Suppressor macrophage treated with lipopolysaccharide for 1 hour (primary cell): ENCODE data around the gene TMCO4.
A peak's percentile ranks its signal among the peaks of the same experiment; 100 is the strongest.
"Not testable (repeated sequence)": the region's sequence is repeated elsewhere in the genome, so short reads cannot be mapped to it uniquely, and the experiment has no call there.

Source experiments
- DNase-seq, 3 donors: peaks; one replicate each; pipeline ENCODE4 v3.0.0-alpha.2; 2020 to 2022

Gene TMCO4

GRCh38 chr1:19799230-19800075 is at the start of gene TMCO4:
TMCO4 (minus strand) TSS chr1:19799916; CDS start chr1:19780758, 19,158 bp downstream.
- DNase-seq = peak; percentile 44 to 77 (median 55)

GRCh38 chr1:19849307-19849706 is 49.6 kb upstream of the TMCO4 start:
- not testable (repeated sequence) for DNase-seq

DNA sequence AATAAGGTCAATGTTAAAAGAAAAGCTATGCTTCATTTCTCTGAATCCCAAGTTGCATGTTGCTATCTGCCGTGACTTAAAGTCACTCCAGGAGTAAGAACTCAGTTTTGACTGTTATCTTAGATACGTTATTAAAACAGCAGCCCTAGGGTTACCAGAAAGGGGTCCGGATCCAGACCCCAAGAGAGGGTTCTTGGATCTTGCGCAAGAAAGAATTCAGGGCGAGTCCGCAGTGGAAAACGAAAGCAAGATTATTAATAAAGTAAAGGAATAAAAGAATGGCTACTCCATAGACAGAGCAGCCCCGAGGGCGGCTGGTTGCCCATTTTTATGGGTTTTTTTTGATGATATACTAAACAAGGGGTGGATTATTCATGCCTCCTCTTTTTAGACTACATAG is 47.6 kb upstream of the TMCO4 start:
- not testable (repeated sequence) for DNase-seq

GRCh38 chr1:19846338-19846737 is 46.6 kb upstream of the TMCO4 start:
- DNase-seq = no peak

- no peak for DNase-seq
Measured at GRCh38 chr1:19845555-19845954, 45.8 kb upstream of the TMCO4 start.

- no peak for DNase-seq
Measured at GRCh38 chr1:19844731-19845495, 45.2 kb upstream of the TMCO4 start.

- DNase-seq = no peak
Measured at GRCh38 chr1:19840228-19840627, 40.5 kb upstream of the TMCO4 start.

DNA sequence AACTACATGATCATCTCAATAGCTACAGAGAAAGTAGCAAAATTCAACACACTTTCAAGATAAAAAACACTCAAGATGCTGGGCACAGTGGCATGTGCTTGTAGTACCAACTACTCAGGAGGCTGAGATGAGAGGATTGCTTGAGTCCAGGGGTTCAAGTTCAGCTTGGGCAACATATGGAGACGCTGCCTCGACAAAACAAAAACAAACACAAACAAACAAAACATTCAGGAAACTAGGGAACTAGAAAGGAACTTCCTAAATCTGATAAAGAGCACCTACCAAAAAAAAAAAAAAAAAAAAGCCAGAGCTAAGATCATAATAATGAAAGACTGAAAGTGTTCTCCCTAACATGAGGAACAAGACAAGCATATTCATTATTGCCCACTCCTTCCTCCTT is 38.1 kb upstream of the TMCO4 start:
- DNase-seq = peak in 1 of 3 donors; percentile 4

DNA sequence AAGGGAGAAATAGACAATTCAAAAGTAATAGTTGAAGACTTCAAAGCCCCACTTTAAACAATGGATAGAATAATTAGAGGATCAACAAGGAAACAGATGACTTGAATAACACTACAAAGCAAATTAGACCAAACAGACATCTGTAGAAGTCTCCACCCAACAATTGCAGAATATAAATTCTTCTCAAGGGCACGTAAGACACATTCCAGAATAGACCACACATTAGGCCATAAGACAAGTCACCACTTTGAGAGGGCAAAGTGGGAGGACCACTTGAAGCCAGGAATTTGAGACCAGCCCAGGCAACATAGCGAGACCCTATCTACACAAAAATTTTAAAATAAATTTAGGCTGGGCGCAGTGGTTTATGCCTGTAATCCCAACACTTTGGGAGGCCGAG is 35.9 kb upstream of the TMCO4 start:
- DNase-seq = no peak

- DNase-seq = no peak
Measured at GRCh38 chr1:19831441-19831840, 31.7 kb upstream of the TMCO4 start.

DNA sequence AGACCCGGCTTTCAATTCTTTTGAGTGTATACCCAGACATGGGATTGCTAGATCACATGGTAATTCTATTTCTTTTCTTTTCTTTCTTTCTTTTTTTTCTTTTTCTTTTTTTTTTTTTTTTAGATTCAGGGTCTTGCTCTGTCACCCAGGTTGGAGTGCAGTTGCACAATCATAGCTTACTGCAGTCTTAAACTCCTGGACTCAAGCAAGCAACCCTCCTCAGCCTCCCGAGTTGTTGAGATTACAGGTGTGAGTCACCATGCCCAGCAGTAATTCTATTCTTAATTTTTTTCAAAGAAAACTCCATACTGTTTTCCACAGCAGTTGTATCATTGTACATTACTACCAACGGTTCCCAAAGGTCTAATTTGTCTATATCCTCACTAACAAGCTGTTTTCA is 28.8 kb upstream of the TMCO4 start:
- DNase-seq = no peak

DNA sequence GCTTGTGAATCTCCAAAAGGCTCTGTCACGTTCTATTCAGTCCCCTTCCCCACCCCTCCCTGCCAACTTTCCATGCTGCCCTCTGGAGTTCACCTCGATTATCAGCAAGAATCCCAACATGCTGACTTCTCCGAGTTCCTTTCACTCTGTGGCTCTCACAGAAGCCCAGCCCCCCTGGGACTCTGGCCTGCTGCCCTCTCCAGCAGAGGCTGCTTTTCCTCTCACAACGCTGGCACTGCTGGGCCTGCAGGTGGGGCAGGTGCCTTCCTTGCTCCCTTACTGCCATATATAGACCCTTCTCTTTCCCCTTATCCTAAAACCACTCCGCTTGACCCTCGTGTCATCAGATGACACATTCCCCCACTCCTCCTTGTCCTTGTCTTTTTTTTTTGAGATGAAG is 25.6 kb upstream of the TMCO4 start:
- no peak for DNase-seq

GRCh38 chr1:19824541-19824940 is 24.8 kb upstream of the TMCO4 start:
- no peak for DNase-seq

- no peak for DNase-seq
Measured at GRCh38 chr1:19824036-19824435, 24.3 kb upstream of the TMCO4 start.

- DNase-seq = no peak
Measured at GRCh38 chr1:19819701-19820100, 20.0 kb upstream of the TMCO4 start.

DNA sequence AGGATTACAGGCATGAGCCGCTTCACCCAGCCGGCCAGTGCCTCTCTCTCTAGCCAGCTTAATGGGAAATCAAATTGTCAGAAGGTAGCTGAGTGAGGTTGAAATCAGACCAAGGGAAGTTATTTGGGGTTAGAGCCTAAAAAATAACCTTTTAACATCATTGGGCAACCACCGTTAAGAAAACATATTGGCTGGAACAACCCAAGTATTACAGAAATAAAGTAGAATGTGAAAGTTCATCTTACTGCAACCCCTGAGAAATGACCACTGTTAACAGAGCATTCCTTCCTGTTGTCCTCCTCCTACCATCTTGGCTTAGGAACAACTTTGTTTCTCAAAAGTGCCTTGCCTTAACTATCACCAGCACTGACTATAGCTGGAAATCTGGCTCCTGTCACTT is 18.6 kb upstream of the TMCO4 start:
- DNase-seq = no peak

- DNase-seq = no peak
Measured at GRCh38 chr1:19817160-19817559, 17.4 kb upstream of the TMCO4 start.

- DNase-seq = not testable (repeated sequence)
Measured at GRCh38 chr1:19816737-19817086, 17.0 kb upstream of the TMCO4 start.

- DNase-seq = no peak
Measured at GRCh38 chr1:19815801-19816736, 16.4 kb upstream of the TMCO4 start.

DNA sequence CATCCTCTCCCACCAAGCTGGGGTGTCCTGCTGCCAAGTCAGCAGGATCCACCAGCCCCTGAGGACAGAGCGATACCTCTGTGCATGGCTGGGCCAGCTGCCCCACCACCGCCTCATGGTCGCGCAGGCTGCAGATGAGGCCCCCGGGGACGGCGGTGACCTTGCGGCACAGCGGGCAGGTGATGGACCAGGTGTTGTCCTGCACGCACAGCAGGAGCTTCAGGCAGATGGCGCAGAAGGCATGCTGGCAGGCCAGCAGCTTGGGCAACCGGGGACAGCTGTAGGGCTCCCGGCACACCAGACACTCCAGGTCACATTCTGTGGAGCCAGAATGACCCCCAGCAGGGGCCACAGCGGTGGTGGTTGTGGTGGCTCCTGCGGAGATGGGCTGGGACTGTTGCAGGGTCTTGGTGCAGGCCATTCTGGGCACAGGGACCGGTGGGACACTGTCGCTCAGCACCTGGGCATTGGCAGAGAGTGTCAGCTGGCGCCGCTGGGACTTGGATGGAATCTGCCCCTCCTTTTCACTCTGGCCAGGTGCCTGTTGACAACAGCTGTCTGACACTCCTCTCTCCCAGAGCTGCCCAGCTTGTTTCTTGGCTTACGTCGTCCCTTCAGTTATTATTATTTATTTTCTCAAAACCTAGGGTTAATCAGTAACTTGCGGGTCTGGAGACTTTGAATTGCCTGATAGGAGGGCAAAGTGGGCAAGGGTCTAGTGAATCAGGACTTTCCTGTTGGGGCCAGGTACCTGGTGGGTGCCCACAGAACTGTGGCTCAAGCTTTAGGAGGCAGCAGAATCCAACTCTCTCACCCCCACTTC is 15.2 kb upstream of the TMCO4 start, which contains the start of gene RNF186:
Gene RNF186 (minus strand): TSS at position 603 of the 823 bp plus-strand sequence. CDS start 182 bp downstream, at position 421.
- DNase-seq = no peak

DNA sequence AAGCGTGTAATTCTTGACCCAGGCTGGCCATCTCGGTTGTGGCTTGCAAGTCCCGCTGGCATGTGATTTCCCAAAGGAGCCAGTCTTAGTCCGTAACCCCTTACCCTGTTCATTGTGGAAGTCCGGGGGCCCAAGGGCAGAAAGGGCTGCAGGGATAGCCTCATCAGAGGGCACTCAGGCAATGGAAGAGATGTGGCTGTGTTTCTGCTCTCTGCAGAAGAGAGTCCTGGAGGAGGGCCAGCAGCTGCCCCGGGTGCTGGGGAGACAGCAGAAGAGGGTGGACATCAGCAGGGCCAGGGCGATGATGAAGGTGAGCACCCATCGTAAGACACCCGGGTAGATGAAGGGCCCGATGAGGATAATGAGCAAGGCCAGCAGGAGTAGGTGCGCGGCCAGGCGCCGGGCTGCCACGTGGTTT is 14.5 kb upstream of the TMCO4 start:
- no peak for DNase-seq

- DNase-seq = no peak
Measured at GRCh38 chr1:19813643-19813960, 13.9 kb upstream of the TMCO4 start.
